SK-N-SH (cell line): Measurements from ENCODE around the gene TMEM94. TPM values are rescaled to one million over a fixed set of nuclear protein-coding genes. Genes with fewer than 3 reads are reported as not detected.

Experiments
- CTCF ChIA-PET: fragments of 300-600, 350-600 bp; formaldehyde crosslinking; extraction: SDS; loops from one replicate; lab custom pipeline; 2021; lab: Yijun Ruan, JAX
- POLR2A ChIA-PET: fragments of 350-600 bp; sonication (Branson Sonifier 250); formaldehyde crosslinking; extraction: SDS; loops from one replicate; lab custom pipeline; 2020; ENCODE audit warnings: antibody characterized with exemption, inconsistent platforms; lab: Yijun Ruan, JAX
- DNase-seq: peaks from one replicate; pipeline ENCODE4 v3.0.0; 2012
- H2AFZ ChIP-seq: fragments of 200-600 bp; sonication (generic); 2 replicates; pipeline ENCODE4 v1.8.1; 2016; ENCODE audit warnings: antibody characterized with exemption, mild to moderate bottlenecking, low read depth
- H3F3A ChIP-seq: fragments of 200-600 bp; sonication (generic); replicated peaks from 2 replicates; pipeline ENCODE3; 2016; ENCODE audit warnings: antibody characterized with exemption, mild to moderate bottlenecking; ENCODE audit not compliant: insufficient read depth
- H3K27ac ChIP-seq, 2 experiments: fragments of 200-500 bp in 1 of 2; fragments of 200-600 bp in 1 of 2; sonication (Bioruptor generic) in 1 of 2; sonication (generic), shearing (Covaris generic) in 1 of 2; 2 replicates each; pipeline versions ENCODE4 v1.5.1 to v1.6.1; 2014 to 2016; ENCODE audit warnings: low read depth in 2 of 2, inconsistent platforms in 1 of 2, low read length in 1 of 2, mild to moderate bottlenecking in 1 of 2, mixed read lengths in 1 of 2
- H3K27me3 ChIP-seq: fragments of 200-600 bp; sonication (generic), shearing (Covaris generic); 2 replicates; pipeline ENCODE4 v1.6.1; 2016; ENCODE audit warnings: mixed run types; ENCODE audit not compliant: insufficient read depth
- H3K36me3 ChIP-seq, 2 experiments: fragments of 200-500 bp in 1 of 2; fragments of 200-600 bp in 1 of 2; sonication (Bioruptor generic) in 1 of 2; sonication (generic) in 1 of 2; replicated peaks in 1 of 2; 2 replicates each; pipeline versions ENCODE3 to v1.5.1; 2014 to 2016; ENCODE audit warnings: low read length in 1 of 2, mild to moderate bottlenecking in 1 of 2; ENCODE audit not compliant: insufficient read depth in 2 of 2, control insufficient read depth in 1 of 2
- H3K4me1 ChIP-seq, 2 experiments: fragments of 200-500 bp in 1 of 2; fragments of 200-600 bp in 1 of 2; sonication (Bioruptor generic) in 1 of 2; sonication (generic), shearing (Covaris generic) in 1 of 2; 2 replicates each; pipeline versions ENCODE4 v1.5.1 to v1.6.1; 2014 to 2016; ENCODE audit warnings: low read depth in 1 of 2, low read length in 1 of 2, mixed run types in 1 of 2; ENCODE audit not compliant: insufficient read depth in 2 of 2, control insufficient read depth in 1 of 2
- H3K4me2 ChIP-seq: fragments of 200-600 bp; sonication (generic), shearing (Covaris generic); 2 replicates; pipeline ENCODE4 v1.6.1; 2017; ENCODE audit warnings: mixed run types
- H3K4me3 ChIP-seq, 2 experiments: fragments of 200-500 bp in 1 of 2; fragments of 200-600 bp in 1 of 2; sonication (Bioruptor generic) in 1 of 2; sonication (generic), shearing (Covaris generic) in 1 of 2; 2 replicates each; pipeline versions ENCODE4 v1.5.1 to v1.8.1; 2014 to 2016; ENCODE audit warnings: low read depth in 2 of 2, inconsistent platforms in 1 of 2, low read length in 1 of 2, mild to moderate bottlenecking in 1 of 2, mixed read lengths in 1 of 2, moderate library complexity in 1 of 2
- H3K79me2 ChIP-seq: fragments of 200-600 bp; sonication (generic); 2 replicates; pipeline ENCODE4 v1.8.1; 2017; ENCODE audit warnings: mild to moderate bottlenecking; ENCODE audit not compliant: insufficient read depth
- H3K9ac ChIP-seq: fragments of 200-600 bp; sonication (generic); 2 replicates; pipeline ENCODE4 v1.6.1; 2017; ENCODE audit warnings: mixed run types
- H3K9me2 ChIP-seq: fragments of 200-600 bp; sonication (generic); 2 replicates; pipeline ENCODE4 v1.6.1; 2017; ENCODE audit warnings: mixed run types
- H3K9me3 ChIP-seq: fragments of 200-600 bp; sonication (generic); 2 replicates; pipeline ENCODE4 v1.6.1; 2017; ENCODE audit warnings: mixed run types, mild to moderate bottlenecking, moderate library complexity
- H4K20me1 ChIP-seq: fragments of 200-600 bp; sonication (generic); 2 replicates; pipeline ENCODE4 v1.6.1; 2017; ENCODE audit warnings: mild to moderate bottlenecking, mixed run types; ENCODE audit not compliant: insufficient read depth
- ELF1 ChIP-seq: IDR thresholded peaks from 2 replicates; pipeline ENCODE4 v1.4.0; 2012
- EZH2phosphoT487 ChIP-seq: fragments of 200-600 bp; sonication (generic); IDR thresholded peaks from 2 replicates; pipeline ENCODE4 v1.6.1; 2017; ENCODE audit warnings: low read depth, mixed run types, mild to moderate bottlenecking, antibody characterized with exemption, moderate library complexity, borderline replicate concordance
- FOSL2 ChIP-seq: IDR thresholded peaks from 2 replicates; pipeline ENCODE4 v1.4.0; 2012; ENCODE audit warnings: low read depth, mild to moderate bottlenecking, moderate library complexity, borderline replicate concordance
- GATA2 ChIP-seq: sonication (generic); formaldehyde crosslinking; IDR thresholded peaks from 2 replicates; pipeline ENCODE4 v1.5.0; 2020; ENCODE audit warnings: mild to moderate bottlenecking, missing genetic modification reagents
- IRF3 ChIP-seq: fragments of 150-350 bp; IDR thresholded peaks from 2 replicates; pipeline ENCODE4 v1.6.1; 2016; ENCODE audit warnings: mild to moderate bottlenecking, low read depth, low read length
- MEF2A ChIP-seq: IDR thresholded peaks from 2 replicates; pipeline ENCODE4 v1.4.0; 2012; ENCODE audit warnings: low read depth, borderline replicate concordance
- NFIC ChIP-seq: IDR thresholded peaks from 2 replicates; pipeline ENCODE4 v1.4.0; 2012; ENCODE audit warnings: borderline replicate concordance
- NRF1 ChIP-seq: IDR thresholded peaks from 2 replicates; pipeline ENCODE4 v1.6.1; 2012; ENCODE audit warnings: low read depth, mild to moderate bottlenecking, low read length
- PBX3 ChIP-seq: IDR thresholded peaks from 2 replicates; pipeline ENCODE4; 2012
- RFX5 ChIP-seq: IDR thresholded peaks from 2 replicates; pipeline ENCODE4 v1.6.1; 2012; ENCODE audit warnings: mild to moderate bottlenecking, improper control_type of control experiment, low read length
- TEAD4 ChIP-seq: IDR thresholded peaks from 2 replicates; pipeline ENCODE4 v1.4.0; 2012; ENCODE audit warnings: mild to moderate bottlenecking, borderline replicate concordance; ENCODE audit not compliant: insufficient read depth
- USF2 ChIP-seq: fragments of 150-350 bp; IDR thresholded peaks from 2 replicates; pipeline ENCODE4 v1.6.1; 2017; ENCODE audit warnings: antibody characterized with exemption, low read length, low read depth, borderline replicate concordance
- YY1 ChIP-seq: IDR thresholded peaks from 2 replicates; pipeline ENCODE4 v1.4.0; 2012; ENCODE audit warnings: low read depth, mild to moderate bottlenecking
- WGBS: methylation state at CpG from one replicate; pipeline ENCODE4 v1.1.6; 2017; ENCODE audit warnings: low lambda C conversion rate; 5-methylcytosine and 5-hydroxymethylcytosine counted together
- polyA plus RNA-seq, 3 experiments: library from polyadenylated mRNA; depleted of rRNA; stranded (reverse); fragments of >200 nt; gene quantifications; 2 replicates each; pipeline ENCODE4 v1.2.3, GENCODE V29; 2012
- TF ChIP-seq, protein P1 (sequence below): IDR thresholded peaks from 2 replicates; pipeline ENCODE4 v1.4.0; 2012; ENCODE audit warnings: low read depth, borderline replicate concordance
- TF ChIP-seq, protein P2 (sequence below): IDR thresholded peaks from 2 replicates; pipeline ENCODE4 v1.4.0; 2012; ENCODE audit warnings: low read depth, borderline replicate concordance
- TF ChIP-seq, protein P3 (sequence below): fragments of 200-600 bp; sonication (generic); IDR thresholded peaks from 2 replicates; pipeline ENCODE4 v1.6.1; 2017; ENCODE audit warnings: antibody characterized with exemption, mild to moderate bottlenecking, moderate library complexity

Gene TMEM94
- polyA plus RNA-seq, 1 of the 3 experiments (the other 2 are of a cell fraction): 89.9 TPM

GRCh38 chr17:75539967-75540729 lies 83.7 kb downstream of the TMEM94 start:
- ChIA-PET POLR2A (interaction anchor here (0.7 to 0.8 kb wide), 3 partner anchors 11 to 24 kb away, joined by 3 read pairs; partner anchors contain the start of gene TSEN54), CTCF (interaction anchor here (1.3 to 2.5 kb wide), 7 partner anchors 10 to 210 kb away, joined by 4 to 13 read pairs (median 5); partner anchors contain the start of gene TSEN54)
- no peak overlapping the region for H2AFZ ChIP-seq

GRCh38 chr17:75540923-75541503 lies 84.6 kb downstream of the TMEM94 start:
- no peak for DNase-seq
- CTCF ChIA-PET: interaction anchor here (1.3 to 2.5 kb wide), 3 partner anchors 9 to 209 kb away, joined by 4 to 13 read pairs (median 5); no protein-coding TSS in a partner anchor
- TF ChIP-seq PBX3 (no peak), USF2 (no peak), ELF1 (no peak), NRF1 (no peak), TEAD4 (no peak), YY1 (no peak), MEF2A (no peak), NFIC (no peak), RFX5 (no peak), EZH2phosphoT487 (no peak), GATA2 (CRISPR knock-in tag) (no peak)
- TF ChIP-seq, protein P1, sequence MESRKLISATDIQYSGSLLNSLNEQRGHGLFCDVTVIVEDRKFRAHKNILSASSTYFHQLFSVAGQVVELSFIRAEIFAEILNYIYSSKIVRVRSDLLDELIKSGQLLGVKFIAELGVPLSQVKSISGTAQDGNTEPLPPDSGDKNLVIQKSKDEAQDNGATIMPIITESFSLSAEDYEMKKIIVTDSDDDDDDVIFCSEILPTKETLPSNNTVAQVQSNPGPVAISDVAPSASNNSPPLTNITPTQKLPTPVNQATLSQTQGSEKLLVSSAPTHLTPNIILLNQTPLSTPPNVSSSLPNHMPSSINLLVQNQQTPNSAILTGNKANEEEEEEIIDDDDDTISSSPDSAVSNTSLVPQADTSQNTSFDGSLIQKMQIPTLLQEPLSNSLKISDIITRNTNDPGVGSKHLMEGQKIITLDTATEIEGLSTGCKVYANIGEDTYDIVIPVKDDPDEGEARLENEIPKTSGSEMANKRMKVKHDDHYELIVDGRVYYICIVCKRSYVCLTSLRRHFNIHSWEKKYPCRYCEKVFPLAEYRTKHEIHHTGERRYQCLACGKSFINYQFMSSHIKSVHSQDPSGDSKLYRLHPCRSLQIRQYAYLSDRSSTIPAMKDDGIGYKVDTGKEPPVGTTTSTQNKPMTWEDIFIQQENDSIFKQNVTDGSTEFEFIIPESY: no peak
- TF ChIP-seq, protein P2, sequence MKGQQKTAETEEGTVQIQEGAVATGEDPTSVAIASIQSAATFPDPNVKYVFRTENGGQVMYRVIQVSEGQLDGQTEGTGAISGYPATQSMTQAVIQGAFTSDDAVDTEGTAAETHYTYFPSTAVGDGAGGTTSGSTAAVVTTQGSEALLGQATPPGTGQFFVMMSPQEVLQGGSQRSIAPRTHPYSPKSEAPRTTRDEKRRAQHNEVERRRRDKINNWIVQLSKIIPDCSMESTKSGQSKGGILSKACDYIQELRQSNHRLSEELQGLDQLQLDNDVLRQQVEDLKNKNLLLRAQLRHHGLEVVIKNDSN: no peak
- TF ChIP-seq, protein P3, sequence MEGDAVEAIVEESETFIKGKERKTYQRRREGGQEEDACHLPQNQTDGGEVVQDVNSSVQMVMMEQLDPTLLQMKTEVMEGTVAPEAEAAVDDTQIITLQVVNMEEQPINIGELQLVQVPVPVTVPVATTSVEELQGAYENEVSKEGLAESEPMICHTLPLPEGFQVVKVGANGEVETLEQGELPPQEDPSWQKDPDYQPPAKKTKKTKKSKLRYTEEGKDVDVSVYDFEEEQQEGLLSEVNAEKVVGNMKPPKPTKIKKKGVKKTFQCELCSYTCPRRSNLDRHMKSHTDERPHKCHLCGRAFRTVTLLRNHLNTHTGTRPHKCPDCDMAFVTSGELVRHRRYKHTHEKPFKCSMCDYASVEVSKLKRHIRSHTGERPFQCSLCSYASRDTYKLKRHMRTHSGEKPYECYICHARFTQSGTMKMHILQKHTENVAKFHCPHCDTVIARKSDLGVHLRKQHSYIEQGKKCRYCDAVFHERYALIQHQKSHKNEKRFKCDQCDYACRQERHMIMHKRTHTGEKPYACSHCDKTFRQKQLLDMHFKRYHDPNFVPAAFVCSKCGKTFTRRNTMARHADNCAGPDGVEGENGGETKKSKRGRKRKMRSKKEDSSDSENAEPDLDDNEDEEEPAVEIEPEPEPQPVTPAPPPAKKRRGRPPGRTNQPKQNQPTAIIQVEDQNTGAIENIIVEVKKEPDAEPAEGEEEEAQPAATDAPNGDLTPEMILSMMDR: no peak

More at GRCh38 chr17:75539967-75540729, 83.7 kb downstream of the TMEM94 start:
- peak; percentile 70 for DNase-seq
- H3K79me2 ChIP-seq: no peaks in the 10 kb centered on the region
- H3K4me1 ChIP-seq: peaks cover 0 to 15% of the 10 kb centered on the region in 2 experiments; a peak in 1 of 4 replicates
- peak overlapping the region in 1 of 2 experiments; percentile 22; a peak in 1 of 4 replicates for H3K27ac ChIP-seq
- H3K4me2 ChIP-seq: no peak overlapping the region
- no peaks in the 10 kb centered on the region for H3K9me3 ChIP-seq
- H3K9ac ChIP-seq: no peak overlapping the region
- no peak overlapping the region for H3K4me3 ChIP-seq
- H3K9me2 ChIP-seq: no peaks in the 10 kb centered on the region
- no peaks in the 10 kb centered on the region for H3F3A ChIP-seq
- no peaks in the 10 kb centered on the region for H3K36me3 ChIP-seq
- 66% methylated on average over 9 of the region's 13 CpGs for WGBS
- TF ChIP-seq IRF3 (no peak), FOSL2 (no peak)
- H3K27me3 ChIP-seq: no peaks in the 10 kb centered on the region
- no peaks in the 10 kb centered on the region for H4K20me1 ChIP-seq

More at GRCh38 chr17:75540923-75541503, 84.6 kb downstream of the TMEM94 start:
- Histone ChIP-seq H3K9me3 (no peaks in the 10 kb centered on the region), H3K4me2 (no peak overlapping the region), H3K9ac (no peak overlapping the region), H3K9me2 (no peaks in the 10 kb centered on the region), H3K27me3 (no peaks in the 10 kb centered on the region), H2AFZ (no peak overlapping the region), H3K27ac (no peak overlapping the region), H3F3A (no peaks in the 10 kb centered on the region), H3K36me3 (no peaks in the 10 kb centered on the region), H4K20me1 (no peaks in the 10 kb centered on the region), H3K4me3 (no peak overlapping the region), H3K4me1 (peaks cover 0 to 15% of the 10 kb centered on the region in 2 experiments; a peak in 1 of 4 replicates), H3K79me2 (no peaks in the 10 kb centered on the region)
- WGBS: 68% methylated on average over 4 of the region's 4 CpGs
- POLR2A ChIA-PET: no interaction called here
